A549 (cell line): ENCODE data around the gene MPHOSPH6. TPM values are rescaled to one million over a fixed set of nuclear protein-coding genes. Genes with fewer than 3 reads are reported as not detected.

Experiments
- ATAC-seq, 2 experiments: fragments of 200-7000 bp in 1 of 2; fragments of >200 bp in 1 of 2; cut with Nextera tagmentation in 1 of 2; cut with Tn5 transposase in 1 of 2; 3 replicates each; pipeline versions ENCODE4 v1.8.0 to v1.9.1; 2018 to 2020; ENCODE audit warnings: mild to moderate bottlenecking in 1 of 2, moderate library complexity in 1 of 2
- CTCF ChIA-PET: fragments of 300-600 bp; sonication (Branson Sonifier 250); formaldehyde crosslinking; extraction: SDS; loops from one replicate; lab custom pipeline; 2021; ENCODE audit warnings: antibody characterized with exemption, inconsistent platforms; lab: Yijun Ruan, JAX
- POLR2A ChIA-PET: fragments of 350-600 bp; formaldehyde crosslinking; extraction: SDS; loops from one replicate; lab custom pipeline; 2021; ENCODE audit warnings: antibody characterized with exemption, inconsistent platforms; lab: Yijun Ruan, JAX
- DNase-seq, 2 experiments: peaks; one replicate each; pipeline versions ENCODE4 v3.0.0 to v3.0.0-alpha.2; 2011 to 2016; ENCODE audit warnings: low read depth in 1 of 2, low spot score in 1 of 2
- FAIRE-seq: peaks from 2 replicates; lab custom pipeline; 2011; peaks lifted over from hg19 to GRCh38; lab: Jason Lieb, UNC
- H3K27ac ChIP-seq, 2 experiments: fragments of >200 bp; sonication (Bioruptor Twin); formaldehyde crosslinking; 3 replicates each; pipeline ENCODE4 v1.5.1; 2016 to 2017
- H3K4me1 ChIP-seq: fragments of >200 bp; sonication (Bioruptor Twin); formaldehyde crosslinking; 3 replicates; pipeline ENCODE4 v1.6.1; 2016
- H3K4me2 ChIP-seq: fragments of >200 bp; sonication (Bioruptor Twin); formaldehyde crosslinking; 3 replicates; pipeline ENCODE4 v1.6.1; 2016
- H3K4me3 ChIP-seq: fragments of >200 bp; sonication (Bioruptor Twin); formaldehyde crosslinking; 3 replicates; pipeline ENCODE4 v1.5.1; 2016
- H3K9me3 ChIP-seq: fragments of >200 bp; sonication (Bioruptor Twin); formaldehyde crosslinking; 3 replicates; pipeline ENCODE4 v1.6.1; 2016
- BCL3 ChIP-seq: fragments of >200 bp; sonication (Bioruptor Twin); formaldehyde crosslinking; IDR thresholded peaks from 3 replicates; pipeline ENCODE4 v1.6.1; 2016
- CBX2 ChIP-seq: fragments of 200-600 bp; sonication (generic); IDR thresholded peaks from 2 replicates; pipeline ENCODE4 v1.6.1; 2016; ENCODE audit warnings: low read depth, mild to moderate bottlenecking, borderline replicate concordance
- CEBPB ChIP-seq, 2 experiments: fragments of >200 bp in 1 of 2; sonication (Bioruptor Twin) in 1 of 2; formaldehyde crosslinking in 1 of 2; IDR thresholded peaks; 2 replicates each; pipeline ENCODE4 v1.6.1; 2012 to 2016
- ELK1 ChIP-seq: fragments of 150-350 bp; IDR thresholded peaks from 2 replicates; pipeline ENCODE4 v1.6.1; 2014; ENCODE audit warnings: low read depth, mild to moderate bottlenecking, low read length
- FOSL2 ChIP-seq, 2 experiments: fragments of 450-650 bp in 1 of 2; fragments of >200 bp in 1 of 2; sonication (Bioruptor Twin) in 1 of 2; formaldehyde crosslinking; IDR thresholded peaks; 2 replicates each; pipeline versions ENCODE4 v1.5.0 to v1.6.1; 2016 to 2020; ENCODE audit warnings: mild to moderate bottlenecking in 1 of 2, moderate library complexity in 1 of 2
- HDAC2 ChIP-seq: fragments of 200-600 bp; sonication (generic); IDR thresholded peaks from 2 replicates; pipeline ENCODE4 v1.6.1; 2016
- HEYL ChIP-seq: fragments of 250-450 bp; sonication (Bioruptor Pico); IDR thresholded peaks from 2 replicates; pipeline ENCODE4 v1.8.0; 2021; ENCODE audit warnings: mild to moderate bottlenecking, moderate library complexity
- HOXA7 ChIP-seq: fragments of 250-450 bp; sonication (Bioruptor Pico); IDR thresholded peaks from 2 replicates; pipeline ENCODE4 v1.5.0; 2020; ENCODE audit warnings: mild to moderate bottlenecking, moderate library complexity
- JUN ChIP-seq, 2 experiments: fragments of >200 bp; sonication (Bioruptor Twin); formaldehyde crosslinking; IDR thresholded peaks; 2 replicates in 1 of 2; 3 replicates in 1 of 2; pipeline ENCODE4 v1.6.1; 2016 to 2017
- KDM1A ChIP-seq: fragments of 200-600 bp; sonication (generic); IDR thresholded peaks from 2 replicates; pipeline ENCODE4 v1.6.1; 2016; ENCODE audit warnings: low read depth, mild to moderate bottlenecking
- KDM5A ChIP-seq: fragments of 200-600 bp; sonication (generic); IDR thresholded peaks from 2 replicates; pipeline ENCODE4 v1.6.1; 2016; ENCODE audit warnings: antibody characterized with exemption, mild to moderate bottlenecking
- NPAS2 ChIP-seq: fragments of 250-450 bp; sonication (Bioruptor Pico); IDR thresholded peaks from 2 replicates; pipeline ENCODE4 v1.8.0; 2022; ENCODE audit warnings: mild to moderate bottlenecking, moderate library complexity, borderline replicate concordance
- POLR2AphosphoS2 ChIP-seq: conservative IDR thresholded peaks from 2 replicates; pipeline ENCODE4 v1.6.1; 2012; ENCODE audit warnings: low read length, improper control_type of control experiment, inconsistent platforms
- RAD21 ChIP-seq, 2 experiments: fragments of >200 bp in 1 of 2; sonication (Bioruptor Twin) in 1 of 2; formaldehyde crosslinking in 1 of 2; IDR thresholded peaks in 1 of 2; conservative IDR thresholded peaks in 1 of 2; 2 replicates in 1 of 2; 3 replicates in 1 of 2; pipeline ENCODE4 v1.6.1; 2012 to 2018; ENCODE audit warnings: inconsistent platforms in 1 of 2
- SMC3 ChIP-seq: fragments of >200 bp; sonication (Bioruptor Twin); formaldehyde crosslinking; IDR thresholded peaks from 3 replicates; pipeline ENCODE4 v1.6.1; 2018; ENCODE audit warnings: inconsistent platforms
- SREBF2 ChIP-seq: fragments of 450-650 bp; IDR thresholded peaks from 2 replicates; pipeline ENCODE4 v1.6.1; 2014; ENCODE audit warnings: mild to moderate bottlenecking, moderate library complexity
- TP53 ChIP-seq: fragments of 250-450 bp; sonication (Bioruptor Pico); IDR thresholded peaks from 2 replicates; pipeline ENCODE4 v1.5.0; 2021; ENCODE audit warnings: mild to moderate bottlenecking, moderate library complexity
- ZC3H11A ChIP-seq: fragments of 450-650 bp; IDR thresholded peaks from 2 replicates; pipeline ENCODE4 v1.6.1; 2014; ENCODE audit warnings: antibody characterized with exemption, mild to moderate bottlenecking
- ZFP36 ChIP-seq: fragments of 450-650 bp; IDR thresholded peaks from 2 replicates; pipeline ENCODE4 v1.6.1; 2014; ENCODE audit warnings: borderline replicate concordance; ENCODE audit not compliant: partially characterized antibody
- ZNF302 ChIP-seq: fragments of 250-450 bp; sonication (Bioruptor Pico); IDR thresholded peaks from 2 replicates; pipeline ENCODE4 v1.9.0; 2021; ENCODE audit warnings: inconsistent platforms, mild to moderate bottlenecking, moderate library complexity
- WGBS: methylation state at CpG from one replicate; pipeline ENCODE4 v1.1.6; 2017; ENCODE audit errors: missing lambda C conversion rate; 5-methylcytosine and 5-hydroxymethylcytosine counted together
- polyA plus RNA-seq, 4 experiments: library from polyadenylated mRNA; depleted of rRNA in 3 of 4; stranded (reverse); fragments of >200 nt; fragmentation: RNase III in 1 of 4; extraction: RNeasy Plus Mini Kit Qiagen cat#74134 plus additional on column Dnase treatment in 1 of 4; gene quantifications; 2 replicates in 3 of 4; 3 replicates in 1 of 4; pipeline ENCODE4 v1.2.3, GENCODE V29; 2011 to 2017

MPHOSPH6 gene
- polyA plus RNA-seq, 2 of the 4 experiments (the other 2 are of a cell fraction): 43.7 to 49.4 TPM

GRCh38 chr16:82136956-82137821 is 32.8 kb downstream of the MPHOSPH6 start:
- WGBS: 83% methylated on average over 9 of the region's 9 CpGs
- POLR2A ChIA-PET: no interaction called here
- no peak for TF ChIP-seq RAD21 (conservative IDR thresholded peaks at IDR 0.05 in 1 of 2, IDR thresholded peaks at IDR 0.05 in 1 of 2)
- no peak for TF ChIP-seq CBX2
- no peak for TF ChIP-seq HEYL (CRISPR knock-in tag)
- no peak for TF ChIP-seq ELK1
- no peak for TF ChIP-seq KDM1A
- no peak for TF ChIP-seq BCL3
- TF ChIP-seq HOXA7 (CRISPR knock-in tag): no peak
- TF ChIP-seq FOSL2 (IDR thresholded peaks at IDR 0.05): no peak
- TF ChIP-seq FOSL2 (CRISPR knock-in tag; IDR thresholded peaks at IDR 0.05): no peak
- no peak for TF ChIP-seq HDAC2
- TF ChIP-seq TP53 (CRISPR knock-in tag): no peak
- no peak for TF ChIP-seq POLR2AphosphoS2
- TF ChIP-seq ZFP36: no peak
- no peak for TF ChIP-seq KDM5A
- TF ChIP-seq CEBPB (IDR thresholded peaks at IDR 0.05): no peak
- no peak for TF ChIP-seq NPAS2 (CRISPR knock-in tag)
- TF ChIP-seq SMC3: no peak
- TF ChIP-seq JUN (IDR thresholded peaks at IDR 0.05): no peak
- no peak for TF ChIP-seq ZC3H11A
- no peak for TF ChIP-seq ZNF302
- H3K4me3 ChIP-seq: no peak overlapping the region
- no peak for DNase-seq
- no peak for FAIRE-seq
- CTCF ChIA-PET: interaction anchor here (0.9 kb wide), 1 partner anchor 126 kb away, joined by 3 read pairs; no protein-coding TSS in a partner anchor
- no peaks in the 10 kb centered on the region for H3K9me3 ChIP-seq
- H3K4me2 ChIP-seq: no peak overlapping the region
- H3K27ac ChIP-seq: no peak overlapping the region
- H3K4me1 ChIP-seq: no peaks in the 10 kb centered on the region
- ATAC-seq: no peak

GRCh38 chr16:82135844-82136243 is 34.2 kb downstream of the MPHOSPH6 start:
- FAIRE-seq: no peak

More at GRCh38 chr16:82135844-82136243, 34.2 kb downstream of the MPHOSPH6 start:
- ChIA-PET POLR2A (no interaction called here), CTCF (no interaction called here)
- TF ChIP-seq FOSL2 (IDR thresholded peaks at IDR 0.05) (no peak), FOSL2 (CRISPR knock-in tag; IDR thresholded peaks at IDR 0.05) (no peak), ZC3H11A (no peak), SREBF2 (no peak), ELK1 (no peak), BCL3 (no peak)
- 63% methylated on average over 8 of the region's 8 CpGs for WGBS
- H3K4me1 ChIP-seq: no peaks in the 10 kb centered on the region
- no peak for DNase-seq
- no peak overlapping the region for H3K4me2 ChIP-seq
- H3K4me3 ChIP-seq: no peak overlapping the region
- no peak for ATAC-seq
- no peak overlapping the region for H3K27ac ChIP-seq
- H3K9me3 ChIP-seq: no peaks in the 10 kb centered on the region
